ENCODE data around the gene RASA4B.

- TF ChIP-seq POLR2AphosphoS5 (IDR thresholded peaks at IDR 0.05): peak; percentile 54 to 67 (median 61)
- TF ChIP-seq CTCF (IDR thresholded peaks at IDR 0.05 in 8 of 11, conservative IDR thresholded peaks at IDR 0.05 in 3 of 11): peak; percentile 31 to 69 (median 52)
These were observed 67.3 kb downstream of the RASA4B start for GRCh38 chr7:102450242-102450641.

Data from spleen (tissue), 7 donors.